ENCODE data around the gene GTPBP1. TPM values are rescaled to one million over a fixed set of nuclear protein-coding genes. Genes with fewer than 3 reads are reported as not detected.

Gene GTPBP1
- total RNA-seq, 4 donors from 2014 or later = 35.7 to 62.5 (median 50.6) TPM

- Histone ChIP-seq H3K27me3 (no peaks in the 10 kb centered on the region), H3K4me3 (no peak overlapping the region), H3K36me3 (peaks cover 59 to 83% (median 79%) of the 10 kb centered on the region in 4 donors), H3K4me1 (peaks cover 30 to 48% (median 46%) of the 10 kb centered on the region in 4 donors), H3K9me3 (no peaks in the 10 kb centered on the region), H3K27ac (replicated peaks in 1 of 4) (peak overlapping the region; percentile 74 to 86 (median 80))
- no peak for DNase-seq (ENCODE audit: extremely low spot score)
- TF ChIP-seq CTCF (IDR thresholded peaks at IDR 0.05) (no peak), POLR2AphosphoS5 (IDR thresholded peaks at IDR 0.05) (no peak), POLR2A (IDR thresholded peaks at IDR 0.05; ENCODE audit: low read depth) (no peak), EP300 (IDR thresholded peaks at IDR 0.05) (no peak)
- intact Hi-C loops (cut with DNase I) = no loop called here
- 88% methylated on average over 11 of the region's 13 CpGs for WGBS
Observed at GRCh38 chr22:38734421-38735100, 28.8 kb downstream of the GTPBP1 start.

- intact Hi-C loops (cut with DNase I) = no loop called here
- H3K27ac ChIP-seq (replicated peaks in 1 of 4) = peak overlapping the region; percentile 74 to 86 (median 80)
- no peaks in the 10 kb centered on the region for H3K27me3 ChIP-seq
- H3K4me3 ChIP-seq = no peak overlapping the region
- no peak for TF ChIP-seq POLR2AphosphoS5 (IDR thresholded peaks at IDR 0.05)
- TF ChIP-seq CTCF (IDR thresholded peaks at IDR 0.05) = no peak
- TF ChIP-seq EP300 (IDR thresholded peaks at IDR 0.05) = no peak
- TF ChIP-seq POLR2A (IDR thresholded peaks at IDR 0.05; ENCODE audit: low read depth) = no peak
- peaks cover 30 to 48% (median 46%) of the 10 kb centered on the region in 4 donors for H3K4me1 ChIP-seq
- no peaks in the 10 kb centered on the region for H3K9me3 ChIP-seq
- no peak for DNase-seq (ENCODE audit: extremely low spot score)
- H3K36me3 ChIP-seq = peaks cover 59 to 83% (median 79%) of the 10 kb centered on the region in 4 donors
- 97% methylated on average over 6 of the region's 7 CpGs for WGBS
Observed at GRCh38 chr22:38735126-38735464, 29.4 kb downstream of the GTPBP1 start.

- WGBS = 78% methylated on average over 14 of the region's 15 CpGs
- H3K9me3 ChIP-seq = no peaks in the 10 kb centered on the region
- no peaks in the 10 kb centered on the region for H3K27me3 ChIP-seq
- no peak for DNase-seq (ENCODE audit: extremely low spot score)
- peak overlapping the region; percentile 74 to 86 (median 80) for H3K27ac ChIP-seq (replicated peaks in 1 of 4)
- peaks cover 59 to 83% (median 79%) of the 10 kb centered on the region in 4 donors for H3K36me3 ChIP-seq
- intact Hi-C loops (cut with DNase I) = no loop called here
- no peak overlapping the region for H3K4me3 ChIP-seq
- peaks cover 30 to 48% (median 46%) of the 10 kb centered on the region in 4 donors for H3K4me1 ChIP-seq
- TF ChIP-seq CTCF (IDR thresholded peaks at IDR 0.05) (no peak), POLR2AphosphoS5 (IDR thresholded peaks at IDR 0.05) (peak in 1 of 2 donors; percentile 47)
Observed at GRCh38 chr22:38735465-38736256, 29.9 kb downstream of the GTPBP1 start.

GRCh38 chr22:38736257-38736570, 30.5 kb downstream of the GTPBP1 start:
- intact Hi-C loops (cut with DNase I) = no loop called here
- no peak overlapping the region for H3K4me3 ChIP-seq
- H3K36me3 ChIP-seq = peaks cover 63 to 83% (median 79%) of the 10 kb centered on the region in 4 donors
- no peaks in the 10 kb centered on the region for H3K9me3 ChIP-seq
- H3K27ac ChIP-seq (replicated peaks in 1 of 4) = peak overlapping the region; percentile 74 to 86 (median 80)
- no peak for DNase-seq (ENCODE audit: extremely low spot score)
- TF ChIP-seq POLR2AphosphoS5 (IDR thresholded peaks at IDR 0.05) = no peak
- no peak for TF ChIP-seq EP300 (IDR thresholded peaks at IDR 0.05)
- TF ChIP-seq POLR2A (IDR thresholded peaks at IDR 0.05; ENCODE audit: low read depth) = no peak
- no peak for TF ChIP-seq CTCF (IDR thresholded peaks at IDR 0.05)
- 92% methylated on average over 7 of the region's 7 CpGs for WGBS
- no peaks in the 10 kb centered on the region for H3K27me3 ChIP-seq
- peaks cover 30 to 48% (median 46%) of the 10 kb centered on the region in 4 donors for H3K4me1 ChIP-seq

All from esophagus muscularis mucosa (tissue), 4 donors.